ENCODE results near the gene EFTUD2.
A peak's percentile ranks its signal among the peaks of the same experiment; 100 is the strongest.

EFTUD2 gene

GRCh38 chr17:44850025-44850424, 49.2 kb downstream of the EFTUD2 start:
- H3K27me3 ChIP-seq, result no peaks in the 10 kb centered on the region
- no peak overlapping the region for H3K4me3 ChIP-seq (ENCODE audit: low read depth, low read length)
- DNase-seq, result no peak
- no peaks in the 10 kb centered on the region for H3K9me3 ChIP-seq
- H3K4me1 ChIP-seq, result peaks cover 19% of the 10 kb centered on the region
- peaks cover 53% of the 10 kb centered on the region for H3K36me3 ChIP-seq
- TF ChIP-seq CTCF (IDR thresholded peaks at IDR 0.05; ENCODE audit: low read depth, low read length), result no peak

- Histone ChIP-seq H3K4me3 (ENCODE audit: low read depth, low read length) (no peak overlapping the region), H3K9me3 (no peaks in the 10 kb centered on the region), H3K4me1 (peaks cover 19% of the 10 kb centered on the region), H3K36me3 (peaks cover 43% of the 10 kb centered on the region), H3K27me3 (no peaks in the 10 kb centered on the region)
- TF ChIP-seq CTCF (IDR thresholded peaks at IDR 0.05; ENCODE audit: low read depth, low read length), result no peak
- peak; percentile 29 for DNase-seq
Measured at GRCh38 chr17:44848961-44849489, 50.2 kb downstream of the EFTUD2 start.

GRCh38 chr17:44848257-44848795, 50.9 kb downstream of the EFTUD2 start:
- no peak for DNase-seq
- H3K4me3 ChIP-seq (ENCODE audit: low read depth, low read length), result no peak overlapping the region
- no peaks in the 10 kb centered on the region for H3K27me3 ChIP-seq
- no peak for TF ChIP-seq CTCF (IDR thresholded peaks at IDR 0.05; ENCODE audit: low read depth, low read length)
- peaks cover 19% of the 10 kb centered on the region for H3K4me1 ChIP-seq
- no peaks in the 10 kb centered on the region for H3K9me3 ChIP-seq
- peaks cover 36% of the 10 kb centered on the region for H3K36me3 ChIP-seq

GRCh38 chr17:44847586-44847985, 51.7 kb downstream of the EFTUD2 start, which contains the start of gene HIGD1B:
HIGD1B (plus strand) TSS chr17:44847883; CDS start chr17:44848153, 270 bp downstream.
- H3K4me1 ChIP-seq, result peaks cover 19% of the 10 kb centered on the region

GRCh38 chr17:44846206-44846605, 53.0 kb downstream of the EFTUD2 start:
- no peak for TF ChIP-seq CTCF (IDR thresholded peaks at IDR 0.05; ENCODE audit: low read depth, low read length)
- H3K4me3 ChIP-seq (ENCODE audit: low read depth, low read length), result no peak overlapping the region
- H3K9me3 ChIP-seq, result no peaks in the 10 kb centered on the region
- peaks cover 14% of the 10 kb centered on the region for H3K36me3 ChIP-seq
- H3K4me1 ChIP-seq, result peaks cover 17% of the 10 kb centered on the region
- DNase-seq, result no peak
- H3K27me3 ChIP-seq, result no peaks in the 10 kb centered on the region

More at GRCh38 chr17:44847586-44847985, 51.7 kb downstream of the EFTUD2 start, which contains the start of gene HIGD1B:
- H3K9me3 ChIP-seq, result no peaks in the 10 kb centered on the region
- no peak for TF ChIP-seq CTCF (IDR thresholded peaks at IDR 0.05; ENCODE audit: low read depth, low read length)
- no peak for DNase-seq
- no peaks in the 10 kb centered on the region for H3K27me3 ChIP-seq
- H3K36me3 ChIP-seq, result peaks cover 28% of the 10 kb centered on the region
- H3K4me3 ChIP-seq (ENCODE audit: low read depth, low read length), result no peak within 1 kb of the TSS

GRCh38 chr17:44844390-44844830, 54.8 kb downstream of the EFTUD2 start:
- Histone ChIP-seq H3K27me3 (no peaks in the 10 kb centered on the region), H3K9me3 (no peaks in the 10 kb centered on the region), H3K4me3 (ENCODE audit: low read depth, low read length) (no peak overlapping the region), H3K4me1 (peaks cover 4% of the 10 kb centered on the region), H3K36me3 (no peaks in the 10 kb centered on the region)
- DNase-seq, result no peak
- TF ChIP-seq CTCF (IDR thresholded peaks at IDR 0.05; ENCODE audit: low read depth, low read length), result no peak

All from BE2C (cell line).